ENCODE results near the gene SERPINB2. TPM values are rescaled to one million over a fixed set of nuclear protein-coding genes. Genes with fewer than 3 reads are reported as not detected.

Gene SERPINB2
- total RNA-seq, 1 experiment from 2014 or later: 39.2 TPM

GRCh38 chr18:63892566-63892965 is 5.1 kb downstream of the SERPINB2 start:
- Mint-ChIP-seq H3K4me1 (ENCODE audit: low read depth, unreplicated experiment) (peaks cover 14% of the 10 kb centered on the region), H3K4me3 (ENCODE audit: low read depth, unreplicated experiment) (no peak overlapping the region), H3K9me3 (ENCODE audit: low read depth, unreplicated experiment) (no peaks in the 10 kb centered on the region), H3K36me3 (ENCODE audit: insufficient read depth, unreplicated experiment) (peaks cover 39% of the 10 kb centered on the region), H3K27ac (ENCODE audit: unreplicated experiment) (no peak overlapping the region), H3K27me3 (ENCODE audit: unreplicated experiment) (no peaks in the 10 kb centered on the region)
- DNase-seq: no peak
- no TSS peak for BruUV-seq (replicated peaks)
- TF ChIP-seq, protein P1, sequence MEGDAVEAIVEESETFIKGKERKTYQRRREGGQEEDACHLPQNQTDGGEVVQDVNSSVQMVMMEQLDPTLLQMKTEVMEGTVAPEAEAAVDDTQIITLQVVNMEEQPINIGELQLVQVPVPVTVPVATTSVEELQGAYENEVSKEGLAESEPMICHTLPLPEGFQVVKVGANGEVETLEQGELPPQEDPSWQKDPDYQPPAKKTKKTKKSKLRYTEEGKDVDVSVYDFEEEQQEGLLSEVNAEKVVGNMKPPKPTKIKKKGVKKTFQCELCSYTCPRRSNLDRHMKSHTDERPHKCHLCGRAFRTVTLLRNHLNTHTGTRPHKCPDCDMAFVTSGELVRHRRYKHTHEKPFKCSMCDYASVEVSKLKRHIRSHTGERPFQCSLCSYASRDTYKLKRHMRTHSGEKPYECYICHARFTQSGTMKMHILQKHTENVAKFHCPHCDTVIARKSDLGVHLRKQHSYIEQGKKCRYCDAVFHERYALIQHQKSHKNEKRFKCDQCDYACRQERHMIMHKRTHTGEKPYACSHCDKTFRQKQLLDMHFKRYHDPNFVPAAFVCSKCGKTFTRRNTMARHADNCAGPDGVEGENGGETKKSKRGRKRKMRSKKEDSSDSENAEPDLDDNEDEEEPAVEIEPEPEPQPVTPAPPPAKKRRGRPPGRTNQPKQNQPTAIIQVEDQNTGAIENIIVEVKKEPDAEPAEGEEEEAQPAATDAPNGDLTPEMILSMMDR (IDR thresholded peaks at IDR 0.05; ENCODE audit: unreplicated experiment): no peak
- intact Hi-C loops (cut with micrococcal nuclease; ENCODE audit: unreplicated experiment): no loop called here
- CTCF ChIA-PET: no interaction called here

- H3K27ac Mint-ChIP-seq (ENCODE audit: unreplicated experiment): peak overlapping the region; percentile 55
- CTCF ChIA-PET: interaction anchor here (1.0 kb wide), 1 partner anchor 42 kb away, joined by 3 read pairs; no protein-coding TSS in a partner anchor
- H3K4me1 Mint-ChIP-seq (ENCODE audit: low read depth, unreplicated experiment): peaks cover 9% of the 10 kb centered on the region
- no peak for DNase-seq
- intact Hi-C loops (cut with micrococcal nuclease; ENCODE audit: unreplicated experiment): no loop called here
- no peak overlapping the region for H3K4me3 Mint-ChIP-seq (ENCODE audit: low read depth, unreplicated experiment)
- H3K27me3 Mint-ChIP-seq (ENCODE audit: unreplicated experiment): no peaks in the 10 kb centered on the region
- TF ChIP-seq, protein P1 (IDR thresholded peaks at IDR 0.05; ENCODE audit: unreplicated experiment): no peak
- no TSS peak for BruUV-seq (replicated peaks)
- H3K36me3 Mint-ChIP-seq (ENCODE audit: insufficient read depth, unreplicated experiment): peaks cover 41% of the 10 kb centered on the region
- H3K9me3 Mint-ChIP-seq (ENCODE audit: low read depth, unreplicated experiment): no peaks in the 10 kb centered on the region
These were observed 6.7 kb downstream of the SERPINB2 start for GRCh38 chr18:63894106-63894772.

DNA sequence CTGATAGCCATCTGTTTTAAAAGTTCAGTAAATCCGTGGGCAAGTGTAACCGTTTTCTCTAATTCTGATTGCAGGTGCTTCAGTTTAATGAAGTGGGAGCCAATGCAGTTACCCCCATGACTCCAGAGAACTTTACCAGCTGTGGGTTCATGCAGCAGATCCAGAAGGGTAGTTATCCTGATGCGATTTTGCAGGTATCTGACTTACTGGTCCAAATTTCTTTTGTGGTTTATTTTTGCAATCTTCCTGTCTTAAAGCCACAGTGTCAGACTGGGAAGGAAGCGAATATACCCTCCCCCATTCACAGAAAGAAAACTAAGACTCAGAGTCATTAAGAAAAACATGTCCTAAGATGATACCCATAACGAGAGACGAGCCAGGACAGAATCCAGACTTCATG is 7.7 kb downstream of the SERPINB2 start:
- BruUV-seq (replicated peaks): no TSS peak
- peaks cover 9% of the 10 kb centered on the region for H3K4me1 Mint-ChIP-seq (ENCODE audit: low read depth, unreplicated experiment)
- H3K27me3 Mint-ChIP-seq (ENCODE audit: unreplicated experiment): no peaks in the 10 kb centered on the region
- TF ChIP-seq, protein P1 (IDR thresholded peaks at IDR 0.05; ENCODE audit: unreplicated experiment): no peak
- H3K27ac Mint-ChIP-seq (ENCODE audit: unreplicated experiment): no peak overlapping the region
- DNase-seq: no peak
- intact Hi-C loops (cut with micrococcal nuclease; ENCODE audit: unreplicated experiment): no loop called here
- H3K9me3 Mint-ChIP-seq (ENCODE audit: low read depth, unreplicated experiment): no peaks in the 10 kb centered on the region
- CTCF ChIA-PET: no interaction called here
- H3K4me3 Mint-ChIP-seq (ENCODE audit: low read depth, unreplicated experiment): no peak overlapping the region
- peaks cover 35% of the 10 kb centered on the region for H3K36me3 Mint-ChIP-seq (ENCODE audit: insufficient read depth, unreplicated experiment)

- Mint-ChIP-seq H3K4me1 (ENCODE audit: low read depth, unreplicated experiment) (no peaks in the 10 kb centered on the region), H3K9me3 (ENCODE audit: low read depth, unreplicated experiment) (no peaks in the 10 kb centered on the region), H3K36me3 (ENCODE audit: insufficient read depth, unreplicated experiment) (peaks cover 32% of the 10 kb centered on the region), H3K27ac (ENCODE audit: unreplicated experiment) (no peak overlapping the region), H3K4me3 (ENCODE audit: low read depth, unreplicated experiment) (no peak overlapping the region), H3K27me3 (ENCODE audit: unreplicated experiment) (no peaks in the 10 kb centered on the region)
- CTCF ChIA-PET: no interaction called here
- TF ChIP-seq, protein P1 (IDR thresholded peaks at IDR 0.05; ENCODE audit: unreplicated experiment): no peak
- intact Hi-C loops (cut with micrococcal nuclease; ENCODE audit: unreplicated experiment): no loop called here
- BruUV-seq (replicated peaks): no TSS peak
- no peak for DNase-seq
These were observed 9.6 kb downstream of the SERPINB2 start for GRCh38 chr18:63897072-63897471.

Data from Calu3 (cell line).